GM23338 (cell line): Measurements from ENCODE around the gene RAPGEF3.

Source experiments
- CREB1 ChIP-seq: fragments of 250-450 bp; sonication (Bioruptor Pico); IDR thresholded peaks from 2 replicates; pipeline ENCODE4 v1.5.0; 2020; ENCODE audit warnings: low read depth, mild to moderate bottlenecking, moderate library complexity
- CTCF ChIP-seq, 2 experiments: fragments of 200-600 bp in 1 of 2; sonication (generic) in 1 of 2; conservative IDR thresholded peaks; 2 replicates each; pipeline versions ENCODE4 v1.5.1 to v1.6.1; 2016 to 2017; ENCODE audit warnings: antibody characterized with exemption in 2 of 2, low read depth in 2 of 2, mild to moderate bottlenecking in 2 of 2, moderate library complexity in 1 of 2
- EZH2 ChIP-seq: fragments of 200-600 bp; sonication (generic); IDR thresholded peaks from one replicate; pipeline ENCODE4 v1.8.0; 2017; ENCODE audit warnings: antibody characterized with exemption, mild to moderate bottlenecking, low read depth; ENCODE audit not compliant: unreplicated experiment
- EZH2phosphoT487 ChIP-seq: fragments of 200-600 bp; sonication (generic); IDR thresholded peaks from one replicate; pipeline ENCODE4 v1.8.1; 2018; ENCODE audit warnings: antibody characterized with exemption; ENCODE audit not compliant: unreplicated experiment
- JUNB ChIP-seq: IDR thresholded peaks from one replicate; pipeline ENCODE4 v1.6.1; 2016; ENCODE audit warnings: antibody characterized with exemption; ENCODE audit not compliant: unreplicated experiment
- NANOG ChIP-seq: IDR thresholded peaks from 2 replicates; pipeline ENCODE4 v1.6.1; 2016; ENCODE audit warnings: antibody characterized with exemption, borderline replicate concordance
- POLR2AphosphoS5 ChIP-seq: IDR thresholded peaks from 2 replicates; pipeline ENCODE4 v1.6.1; 2016; ENCODE audit warnings: antibody characterized with exemption, low read depth
- REST ChIP-seq: IDR thresholded peaks from one replicate; pipeline ENCODE4 v1.6.1; 2018; ENCODE audit warnings: antibody characterized with exemption; ENCODE audit not compliant: unreplicated experiment
- STAT1 ChIP-seq: IDR thresholded peaks from one replicate; pipeline ENCODE4 v1.6.1; 2016; ENCODE audit warnings: antibody characterized with exemption; ENCODE audit not compliant: unreplicated experiment
- ZNF114 ChIP-seq: fragments of 250-450 bp; sonication (Bioruptor Pico); IDR thresholded peaks from 2 replicates; pipeline ENCODE4 v1.5.0; 2020; ENCODE audit warnings: mild to moderate bottlenecking, moderate library complexity
- TF ChIP-seq, protein P1 (sequence below): IDR thresholded peaks from 2 replicates; pipeline ENCODE4 v1.6.1; 2016; ENCODE audit warnings: antibody characterized with exemption
- TF ChIP-seq, protein P2 (sequence below): fragments of 250-450 bp; sonication (Bioruptor Pico); IDR thresholded peaks from 2 replicates; pipeline ENCODE4 v1.5.0; 2020; ENCODE audit warnings: mild to moderate bottlenecking, moderate library complexity

DNA sequence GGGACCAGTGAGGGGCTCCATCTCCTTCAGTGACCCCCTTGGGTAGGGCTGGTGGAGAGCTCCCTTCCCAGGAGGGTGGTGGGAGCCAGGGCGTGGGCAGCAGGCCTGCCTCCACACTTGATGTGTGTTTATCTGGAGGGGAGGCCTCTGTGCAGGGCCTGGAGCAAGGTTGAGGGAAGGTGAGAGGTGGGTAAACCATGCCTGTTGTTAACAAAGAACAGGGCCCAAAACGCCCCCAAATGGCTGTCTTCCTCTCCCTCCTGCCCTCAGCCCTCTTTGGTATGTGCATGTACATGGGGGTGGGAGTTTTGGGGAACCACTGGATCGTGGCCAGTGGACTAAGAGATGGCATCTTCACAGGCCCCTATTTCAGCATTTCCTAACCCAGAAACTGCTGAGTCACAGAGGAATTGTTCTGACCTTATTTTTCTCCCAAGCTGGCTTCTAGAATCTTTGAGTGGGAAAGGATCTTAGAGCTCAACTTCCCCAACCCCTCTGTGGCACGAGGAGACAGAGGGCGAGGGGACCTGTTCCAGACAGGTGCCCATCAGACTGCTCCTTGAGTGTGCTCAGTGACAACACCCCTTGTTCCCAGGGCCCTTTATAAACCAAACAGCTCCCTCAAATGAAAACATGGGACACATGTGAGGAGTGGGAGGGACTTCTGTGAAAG lies 17.9 kb upstream of the RAPGEF3 start:
- TF ChIP-seq POLR2AphosphoS5 (no peak), CTCF (conservative IDR thresholded peaks at IDR 0.05; ENCODE audit: low read depth in 2 of 2) (no peak), EZH2 (no peak), REST (no peak), CREB1 (CRISPR knock-in tag) (no peak), EZH2phosphoT487 (no peak), JUNB (no peak), NANOG (no peak), STAT1 (no peak), ZNF114 (CRISPR knock-in tag) (no peak)
- TF ChIP-seq, protein P1, sequence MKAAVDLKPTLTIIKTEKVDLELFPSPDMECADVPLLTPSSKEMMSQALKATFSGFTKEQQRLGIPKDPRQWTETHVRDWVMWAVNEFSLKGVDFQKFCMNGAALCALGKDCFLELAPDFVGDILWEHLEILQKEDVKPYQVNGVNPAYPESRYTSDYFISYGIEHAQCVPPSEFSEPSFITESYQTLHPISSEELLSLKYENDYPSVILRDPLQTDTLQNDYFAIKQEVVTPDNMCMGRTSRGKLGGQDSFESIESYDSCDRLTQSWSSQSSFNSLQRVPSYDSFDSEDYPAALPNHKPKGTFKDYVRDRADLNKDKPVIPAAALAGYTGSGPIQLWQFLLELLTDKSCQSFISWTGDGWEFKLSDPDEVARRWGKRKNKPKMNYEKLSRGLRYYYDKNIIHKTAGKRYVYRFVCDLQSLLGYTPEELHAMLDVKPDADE, result no peak
- TF ChIP-seq, protein P2, sequence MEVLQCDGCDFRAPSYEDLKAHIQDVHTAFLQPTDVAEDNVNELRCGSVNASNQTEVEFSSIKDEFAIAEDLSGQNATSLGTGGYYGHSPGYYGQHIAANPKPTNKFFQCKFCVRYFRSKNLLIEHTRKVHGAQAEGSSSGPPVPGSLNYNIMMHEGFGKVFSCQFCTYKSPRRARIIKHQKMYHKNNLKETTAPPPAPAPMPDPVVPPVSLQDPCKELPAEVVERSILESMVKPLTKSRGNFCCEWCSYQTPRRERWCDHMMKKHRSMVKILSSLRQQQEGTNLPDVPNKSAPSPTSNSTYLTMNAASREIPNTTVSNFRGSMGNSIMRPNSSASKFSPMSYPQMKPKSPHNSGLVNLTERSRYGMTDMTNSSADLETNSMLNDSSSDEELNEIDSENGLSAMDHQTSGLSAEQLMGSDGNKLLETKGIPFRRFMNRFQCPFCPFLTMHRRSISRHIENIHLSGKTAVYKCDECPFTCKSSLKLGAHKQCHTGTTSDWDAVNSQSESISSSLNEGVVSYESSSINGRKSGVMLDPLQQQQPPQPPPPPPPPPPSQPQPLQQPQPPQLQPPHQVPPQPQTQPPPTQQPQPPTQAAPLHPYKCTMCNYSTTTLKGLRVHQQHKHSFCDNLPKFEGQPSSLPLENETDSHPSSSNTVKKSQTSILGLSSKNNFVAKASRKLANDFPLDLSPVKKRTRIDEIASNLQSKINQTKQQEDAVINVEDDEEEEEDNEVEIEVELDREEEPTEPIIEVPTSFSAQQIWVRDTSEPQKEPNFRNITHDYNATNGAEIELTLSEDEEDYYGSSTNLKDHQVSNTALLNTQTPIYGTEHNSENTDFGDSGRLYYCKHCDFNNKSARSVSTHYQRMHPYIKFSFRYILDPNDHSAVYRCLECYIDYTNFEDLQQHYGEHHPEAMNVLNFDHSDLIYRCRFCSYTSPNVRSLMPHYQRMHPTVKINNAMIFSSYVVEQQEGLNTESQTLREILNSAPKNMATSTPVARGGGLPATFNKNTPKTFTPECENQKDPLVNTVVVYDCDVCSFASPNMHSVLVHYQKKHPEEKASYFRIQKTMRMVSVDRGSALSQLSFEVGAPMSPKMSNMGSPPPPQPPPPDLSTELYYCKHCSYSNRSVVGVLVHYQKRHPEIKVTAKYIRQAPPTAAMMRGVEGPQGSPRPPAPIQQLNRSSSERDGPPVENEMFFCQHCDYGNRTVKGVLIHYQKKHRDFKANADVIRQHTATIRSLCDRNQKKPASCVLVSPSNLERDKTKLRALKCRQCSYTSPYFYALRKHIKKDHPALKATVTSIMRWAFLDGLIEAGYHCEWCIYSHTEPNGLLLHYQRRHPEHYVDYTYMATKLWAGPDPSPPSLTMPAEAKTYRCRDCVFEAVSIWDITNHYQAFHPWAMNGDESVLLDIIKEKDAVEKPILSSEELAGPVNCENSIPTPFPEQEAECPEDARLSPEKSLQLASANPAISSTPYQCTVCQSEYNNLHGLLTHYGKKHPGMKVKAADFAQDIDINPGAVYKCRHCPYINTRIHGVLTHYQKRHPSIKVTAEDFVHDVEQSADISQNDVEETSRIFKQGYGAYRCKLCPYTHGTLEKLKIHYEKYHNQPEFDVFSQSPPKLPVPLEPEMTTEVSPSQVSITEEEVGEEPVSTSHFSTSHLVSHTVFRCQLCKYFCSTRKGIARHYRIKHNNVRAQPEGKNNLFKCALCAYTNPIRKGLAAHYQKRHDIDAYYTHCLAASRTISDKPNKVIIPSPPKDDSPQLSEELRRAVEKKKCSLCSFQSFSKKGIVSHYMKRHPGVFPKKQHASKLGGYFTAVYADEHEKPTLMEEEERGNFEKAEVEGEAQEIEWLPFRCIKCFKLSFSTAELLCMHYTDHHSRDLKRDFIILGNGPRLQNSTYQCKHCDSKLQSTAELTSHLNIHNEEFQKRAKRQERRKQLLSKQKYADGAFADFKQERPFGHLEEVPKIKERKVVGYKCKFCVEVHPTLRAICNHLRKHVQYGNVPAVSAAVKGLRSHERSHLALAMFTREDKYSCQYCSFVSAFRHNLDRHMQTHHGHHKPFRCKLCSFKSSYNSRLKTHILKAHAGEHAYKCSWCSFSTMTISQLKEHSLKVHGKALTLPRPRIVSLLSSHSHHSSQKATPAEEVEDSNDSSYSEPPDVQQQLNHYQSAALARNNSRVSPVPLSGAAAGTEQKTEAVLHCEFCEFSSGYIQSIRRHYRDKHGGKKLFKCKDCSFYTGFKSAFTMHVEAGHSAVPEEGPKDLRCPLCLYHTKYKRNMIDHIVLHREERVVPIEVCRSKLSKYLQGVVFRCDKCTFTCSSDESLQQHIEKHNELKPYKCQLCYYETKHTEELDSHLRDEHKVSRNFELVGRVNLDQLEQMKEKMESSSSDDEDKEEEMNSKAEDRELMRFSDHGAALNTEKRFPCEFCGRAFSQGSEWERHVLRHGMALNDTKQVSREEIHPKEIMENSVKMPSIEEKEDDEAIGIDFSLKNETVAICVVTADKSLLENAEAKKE, result no peak
